Pons (tissue), 1 donor: ENCODE measurements around the gene PHIP.

ENCODE experiments used
- DNase-seq: peaks from one replicate; pipeline ENCODE4 v3.0.0-alpha.2; 2016; ENCODE audit warnings: low spot score

PHIP gene

DNA sequence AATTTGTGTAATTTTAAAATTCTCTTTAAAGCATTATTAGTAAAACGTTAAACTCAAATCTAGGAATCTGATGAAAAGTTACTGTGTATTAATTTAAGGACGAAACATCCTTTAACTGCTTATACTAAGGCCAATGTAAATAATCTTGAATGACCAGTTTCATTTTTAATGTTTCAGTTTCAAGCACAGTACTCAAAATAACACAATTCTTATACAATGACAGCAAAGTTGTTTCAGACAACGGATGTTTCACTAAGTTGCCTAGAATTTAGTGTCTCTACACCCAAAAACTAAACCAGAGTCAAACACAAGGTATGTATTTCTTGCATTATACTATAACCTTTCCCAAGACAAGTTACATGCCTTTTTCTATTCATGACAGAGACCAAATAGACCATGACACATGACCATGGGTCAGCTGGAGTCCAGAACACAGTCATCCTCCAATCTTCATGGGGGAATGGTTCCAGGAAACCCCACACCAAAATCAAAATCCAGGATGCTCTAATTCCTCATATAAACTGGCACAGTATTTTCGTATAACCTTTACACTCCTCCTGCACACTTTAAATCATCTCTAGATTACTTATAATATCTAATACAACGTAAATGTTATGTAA lies 7.7 kb downstream of the PHIP start:
- no peak for DNase-seq

DNA sequence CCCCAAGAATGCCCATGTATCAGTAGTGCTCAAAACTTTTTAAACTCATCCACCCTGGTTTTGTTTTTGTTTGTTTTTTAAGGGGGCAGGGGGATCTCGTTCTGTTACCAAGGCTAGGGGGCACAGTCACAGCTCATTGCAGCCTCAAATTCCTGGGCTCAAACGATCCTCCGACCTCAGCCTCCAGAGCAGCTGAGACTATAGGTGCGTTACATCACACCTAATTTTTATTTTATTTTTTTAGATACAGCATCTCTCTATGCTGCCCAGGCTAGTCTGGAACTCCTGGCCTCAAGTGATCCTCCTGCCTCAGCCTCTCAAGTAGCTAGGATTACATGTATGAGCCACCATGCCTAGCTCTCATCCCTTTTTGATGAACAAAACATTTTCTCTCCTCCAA lies 11.2 kb downstream of the PHIP start:
- DNase-seq: no peak

DNA sequence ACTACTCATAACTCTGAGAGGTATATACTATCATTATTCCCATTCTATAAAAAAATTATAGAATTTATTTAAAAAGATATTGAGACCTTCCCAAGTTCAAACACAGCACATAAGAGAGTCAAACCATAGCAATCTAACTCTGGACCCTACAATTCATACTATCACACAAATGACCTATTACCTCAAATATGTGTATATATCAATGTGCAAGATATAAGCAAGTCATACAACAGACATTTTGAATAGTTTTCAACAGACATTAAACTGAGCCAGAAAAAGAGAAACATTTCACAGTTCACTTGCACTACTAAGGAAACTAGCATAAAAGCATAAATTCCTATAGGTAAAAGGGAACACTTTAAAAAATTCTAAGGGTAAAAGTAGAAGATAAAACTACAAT lies 11.7 kb downstream of the PHIP start:
- DNase-seq: no peak

DNA sequence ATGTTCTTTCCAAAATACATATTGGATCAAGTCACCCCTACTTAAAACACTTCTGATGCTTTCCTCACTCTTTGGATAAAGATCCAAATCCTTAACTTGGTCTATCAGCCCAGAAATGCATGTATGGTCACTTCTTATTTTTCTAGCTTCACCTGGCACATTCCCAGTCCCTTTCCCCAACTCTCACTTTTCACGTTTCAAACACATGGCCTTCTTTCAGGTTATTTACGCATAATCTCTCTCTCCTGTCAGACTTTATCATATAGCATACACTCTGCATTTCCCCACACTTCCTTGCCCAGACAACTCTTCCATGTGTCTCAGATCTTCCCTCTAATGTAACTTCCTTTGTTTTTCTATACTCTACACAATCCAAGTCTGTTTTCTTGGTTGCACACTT lies 12.8 kb downstream of the PHIP start:
- DNase-seq: no peak

DNA sequence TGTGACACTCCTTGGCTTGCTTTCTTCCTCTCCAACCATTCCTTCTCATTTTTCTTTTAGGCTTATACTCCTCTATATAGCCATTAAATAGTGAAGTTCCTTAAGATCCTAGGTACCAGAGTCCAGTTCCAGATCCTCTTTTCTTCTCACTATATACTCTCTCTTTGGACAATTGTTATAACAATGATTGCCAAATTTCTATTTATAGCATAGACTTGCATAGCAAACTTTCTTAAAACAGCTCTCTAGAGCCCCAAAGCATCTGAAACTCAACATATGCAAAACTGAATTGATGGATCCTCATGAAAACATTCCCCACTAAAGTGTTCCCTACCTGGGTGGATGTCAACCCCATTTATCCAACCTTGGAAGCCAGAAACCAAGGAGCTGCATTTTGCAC lies 13.4 kb downstream of the PHIP start:
- no peak for DNase-seq

DNA sequence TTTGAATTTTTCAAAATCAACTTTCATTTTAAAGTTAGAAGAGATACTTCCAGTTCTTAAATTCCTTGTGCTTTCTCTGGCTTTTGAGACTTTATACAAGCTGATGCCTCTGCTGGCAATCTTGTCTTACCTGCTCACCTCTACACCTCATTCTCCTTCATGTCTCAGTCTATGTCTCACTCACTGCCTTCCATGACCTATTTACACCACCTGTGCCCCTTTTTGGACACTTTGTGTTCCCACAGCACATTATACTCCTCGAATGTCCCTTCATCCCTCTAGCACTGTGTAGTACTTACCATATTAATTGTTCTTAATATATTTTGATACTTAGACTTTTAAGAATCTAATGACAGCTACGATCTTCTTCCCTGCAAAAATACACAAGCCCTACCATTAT lies 15.3 kb downstream of the PHIP start:
- DNase-seq: no peak

DNA sequence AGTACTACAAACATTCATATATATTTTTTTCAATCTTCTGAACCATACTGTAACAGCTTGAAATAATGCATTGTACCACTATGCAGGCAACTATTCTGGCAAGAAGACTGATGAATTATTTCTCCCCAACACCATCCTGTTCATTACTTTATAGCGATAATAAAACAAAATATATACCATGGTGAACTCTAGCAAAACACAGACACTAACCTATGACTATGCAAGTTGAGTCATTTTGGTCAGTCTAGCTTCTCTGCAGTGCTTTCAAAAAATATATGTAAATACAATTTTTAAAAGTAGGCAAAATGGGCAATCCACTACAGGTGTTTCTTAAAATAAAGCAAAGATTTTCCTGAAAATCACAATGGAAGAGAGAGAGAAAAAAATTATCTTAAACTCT lies 20.3 kb downstream of the PHIP start:
- no peak for DNase-seq

DNA sequence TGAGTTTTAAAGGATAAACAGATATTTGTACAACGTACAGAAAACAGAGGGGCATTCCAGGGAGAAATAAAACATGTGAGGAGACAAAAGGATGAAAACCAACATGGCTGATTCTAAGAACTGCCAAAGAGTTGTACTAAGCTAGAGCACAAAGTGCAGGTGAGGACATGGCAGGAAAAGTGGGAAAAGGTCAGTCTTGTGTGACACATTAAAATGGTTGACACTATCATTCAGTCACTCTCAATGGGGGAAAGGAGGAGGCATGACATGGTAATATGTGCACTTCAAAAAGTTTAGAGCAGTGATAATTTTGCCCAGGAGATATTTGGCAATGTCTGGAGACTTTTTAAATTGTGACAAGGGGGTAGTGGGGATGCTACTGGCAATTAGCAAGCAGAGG lies 21.8 kb downstream of the PHIP start:
- no peak for DNase-seq

DNA sequence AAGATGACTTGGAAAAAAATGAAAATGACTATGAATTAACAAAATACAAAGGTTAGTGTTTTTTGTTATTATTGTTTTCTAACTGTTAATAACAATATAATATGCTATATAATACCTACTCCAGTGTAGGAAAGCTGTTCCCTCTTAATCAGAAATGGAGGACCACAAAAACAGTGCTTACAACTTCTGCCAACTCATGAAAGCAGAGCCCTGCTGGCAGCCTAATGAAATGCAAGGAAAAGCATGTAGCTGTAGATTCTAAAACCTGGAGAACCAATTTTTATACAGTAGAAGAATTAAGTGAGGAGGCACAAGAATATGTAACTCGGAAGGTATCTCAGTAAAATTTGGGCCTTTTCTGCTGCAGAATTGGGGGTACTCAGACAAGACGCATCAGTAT lies 29.4 kb downstream of the PHIP start:
- DNase-seq: no peak

DNA sequence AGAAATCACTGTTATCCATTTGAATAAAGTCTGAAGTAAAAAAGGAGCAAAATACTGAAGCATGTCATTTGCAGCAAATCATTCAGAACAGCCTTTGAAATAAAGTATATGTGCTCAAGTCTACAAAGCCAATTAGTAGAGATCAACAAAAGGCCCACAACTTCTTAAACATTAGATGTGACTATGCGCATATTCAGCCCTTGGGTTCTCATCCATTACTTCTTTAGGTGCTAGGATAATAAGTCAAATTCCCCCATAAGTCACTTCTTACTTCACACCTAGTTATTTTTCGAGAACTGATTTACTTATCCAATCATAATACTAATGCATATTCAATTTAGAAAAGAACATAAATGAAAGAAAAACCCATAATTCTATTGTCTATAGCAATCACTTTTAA lies 31.0 kb downstream of the PHIP start:
- no peak for DNase-seq

DNA sequence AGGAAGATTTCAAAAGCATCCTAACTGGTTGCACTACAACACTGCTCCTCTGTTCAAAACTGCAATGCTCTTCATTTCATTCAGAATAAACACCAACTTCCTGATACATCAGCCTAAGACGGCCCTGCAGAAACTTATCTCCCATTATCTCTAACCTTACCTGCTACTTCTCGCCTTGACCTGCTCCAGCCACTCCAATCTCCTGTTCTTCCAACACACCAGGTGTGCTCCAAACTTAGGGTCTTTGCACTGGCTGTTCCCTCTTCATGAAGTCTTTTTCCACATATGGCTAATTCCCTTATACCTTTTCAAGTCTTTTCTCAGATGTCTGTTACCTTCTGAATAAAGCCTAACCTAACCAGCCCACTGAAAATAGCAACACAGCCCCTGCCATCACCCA lies 32.1 kb downstream of the PHIP start:
- DNase-seq: no peak

DNA sequence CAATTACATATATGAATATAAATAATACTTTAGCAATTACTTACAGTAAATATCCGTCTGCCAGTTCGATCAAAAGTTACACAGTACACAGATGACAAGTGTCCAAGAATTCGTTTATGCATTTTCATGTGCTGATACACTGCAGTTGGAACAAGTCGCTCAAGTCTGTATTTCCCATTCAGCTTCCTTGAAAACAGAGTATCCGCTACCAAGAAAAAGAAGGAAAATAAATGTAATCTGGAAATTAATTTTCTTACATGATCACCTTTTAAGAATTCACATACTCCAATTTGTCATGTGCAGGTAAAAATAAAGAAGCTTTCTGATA lies 35.3 kb downstream of the PHIP start:
- no peak for DNase-seq

DNA sequence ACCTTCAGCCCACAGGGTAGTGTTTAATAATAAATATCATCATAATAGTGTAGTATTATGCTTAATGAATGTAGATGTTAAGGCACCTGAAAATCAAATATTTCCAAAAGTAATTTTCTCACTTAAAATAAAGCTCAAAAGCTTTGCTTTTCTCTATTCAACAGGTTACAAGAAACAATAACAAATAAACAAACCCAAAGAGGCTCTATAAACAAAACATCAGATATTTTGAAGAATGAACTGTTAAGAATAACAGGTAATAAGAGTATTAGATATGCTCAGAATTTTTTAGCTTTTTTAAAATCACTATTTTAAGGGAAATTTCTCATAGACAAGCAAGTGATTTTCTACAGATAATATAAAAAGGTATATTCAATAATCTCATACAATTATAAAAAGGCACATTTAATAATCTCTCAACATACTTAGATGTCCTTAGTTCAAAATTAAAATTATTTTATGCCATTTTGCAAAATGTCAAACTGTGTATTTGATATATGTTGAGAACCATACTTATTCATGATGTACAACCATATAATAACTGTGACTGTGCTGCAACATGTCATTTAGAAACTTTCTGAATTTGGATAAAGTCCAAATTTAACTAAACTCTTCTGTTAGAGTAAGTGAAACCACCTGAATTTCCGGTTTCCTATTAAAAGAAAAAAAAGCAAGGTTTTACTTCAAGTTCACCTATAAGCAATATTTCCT lies 35.8 kb downstream of the PHIP start:
- DNase-seq: no peak

DNA sequence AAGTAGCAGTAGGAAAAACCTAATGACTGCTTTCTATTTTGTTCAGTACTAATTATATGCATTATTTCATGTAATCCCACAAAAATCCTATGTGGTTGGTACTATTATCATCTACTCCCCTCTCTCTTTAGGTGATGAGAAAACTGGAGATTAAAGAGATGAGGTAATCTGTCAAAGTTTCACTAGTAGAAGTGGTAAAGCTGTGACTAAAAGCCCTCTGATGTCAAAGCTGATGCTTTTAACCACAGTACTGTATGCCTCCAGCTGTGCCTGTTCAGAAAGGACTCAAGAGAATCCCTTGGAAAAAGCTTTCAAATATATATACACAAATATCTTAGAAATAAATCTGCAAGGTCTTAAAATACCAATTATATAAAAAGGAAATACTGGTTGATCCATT lies 38.0 kb downstream of the PHIP start:
- DNase-seq: no peak

DNA sequence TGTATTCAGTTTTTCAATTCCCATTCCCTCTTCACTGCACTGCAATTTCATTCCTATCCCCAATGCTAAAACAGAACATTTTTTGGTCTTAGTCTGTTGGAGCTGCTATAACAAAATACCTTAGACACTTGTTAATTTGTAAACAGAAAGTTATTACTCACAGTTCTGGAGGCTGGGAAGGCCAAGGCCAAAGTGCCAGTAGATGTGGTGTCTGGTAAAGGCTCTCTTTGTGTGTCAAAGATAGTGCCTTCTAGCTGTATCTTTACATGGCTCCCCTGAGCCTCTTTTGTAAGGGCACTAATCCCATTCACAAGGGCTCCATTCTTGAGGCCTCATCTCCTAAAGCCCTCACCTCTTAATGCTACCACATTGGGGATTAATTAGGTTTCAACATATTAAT lies 40.0 kb downstream of the PHIP start:
- DNase-seq: no peak

DNA sequence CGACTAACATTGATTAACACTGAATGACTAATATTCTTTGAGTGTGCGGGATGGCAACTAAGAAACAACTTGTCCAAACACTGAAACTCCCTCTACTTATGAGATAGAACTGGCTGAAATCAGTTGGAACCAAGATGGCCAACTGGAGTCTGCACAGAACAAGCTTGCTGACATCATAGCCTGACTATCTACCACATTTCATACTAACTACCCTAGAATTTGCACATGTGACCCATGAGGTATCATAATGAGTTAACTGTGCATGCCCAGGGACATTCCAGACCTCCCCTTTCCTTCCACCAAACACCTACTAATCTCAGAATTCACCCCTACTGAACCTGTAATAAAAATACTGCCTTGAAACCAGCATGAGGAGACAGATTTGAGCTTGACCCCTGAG lies 43.2 kb downstream of the PHIP start:
- DNase-seq: no peak

DNA sequence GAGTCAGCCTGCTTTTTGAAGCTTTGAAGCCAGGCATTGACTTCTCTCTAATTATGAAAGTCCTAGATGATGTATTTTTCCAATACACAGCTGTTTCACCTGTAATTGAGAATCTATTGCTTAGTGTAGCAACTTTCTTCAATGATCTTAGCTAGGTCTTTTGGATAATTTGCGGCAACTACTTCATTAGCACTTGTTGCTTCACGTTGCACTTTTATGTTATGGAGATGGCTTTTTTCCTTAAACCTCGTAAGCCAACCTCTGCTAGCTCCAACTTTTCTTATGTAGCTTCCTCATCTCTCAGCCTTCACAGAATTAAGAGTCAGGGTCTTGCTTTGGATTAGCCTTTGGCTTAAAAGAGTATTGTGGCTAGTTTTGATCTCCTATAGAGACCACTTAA lies 44.8 kb downstream of the PHIP start:
- no peak for DNase-seq

DNA sequence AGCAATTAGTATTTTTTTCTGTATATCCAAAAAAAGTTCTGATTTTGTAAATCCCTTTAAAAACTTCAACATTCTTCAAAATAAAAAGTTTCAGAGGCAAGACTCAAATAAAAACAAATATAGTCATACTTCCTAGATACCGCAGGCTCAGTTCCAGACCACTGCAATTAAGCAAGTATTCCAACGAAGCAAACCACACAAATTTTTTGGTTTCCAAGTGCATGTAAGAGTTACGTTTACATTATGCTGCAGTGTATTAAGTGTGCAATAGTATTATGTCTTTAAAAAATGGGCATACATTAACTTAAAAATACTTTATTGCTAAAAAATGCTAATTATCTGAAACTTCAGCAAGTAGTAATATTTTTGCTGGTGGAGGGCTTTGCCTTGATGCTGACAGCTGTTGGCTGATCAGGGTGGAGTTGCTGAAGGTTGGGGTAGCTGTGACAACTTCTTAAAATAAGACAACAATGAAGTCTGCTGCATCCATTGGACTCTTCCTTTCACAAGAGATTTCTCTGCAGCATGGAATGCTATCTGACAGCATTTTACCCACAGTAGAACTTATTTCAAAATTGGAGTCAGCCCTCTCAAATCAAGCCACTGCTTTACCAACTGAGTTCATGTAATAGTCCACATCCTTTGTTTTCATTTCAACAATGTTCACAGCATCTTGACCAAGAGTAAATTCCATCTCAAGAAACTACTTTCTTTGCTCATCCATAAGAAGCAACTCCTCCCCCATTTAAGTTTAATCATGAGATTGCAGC lies 46.0 kb downstream of the PHIP start:
- DNase-seq: no peak

DNA sequence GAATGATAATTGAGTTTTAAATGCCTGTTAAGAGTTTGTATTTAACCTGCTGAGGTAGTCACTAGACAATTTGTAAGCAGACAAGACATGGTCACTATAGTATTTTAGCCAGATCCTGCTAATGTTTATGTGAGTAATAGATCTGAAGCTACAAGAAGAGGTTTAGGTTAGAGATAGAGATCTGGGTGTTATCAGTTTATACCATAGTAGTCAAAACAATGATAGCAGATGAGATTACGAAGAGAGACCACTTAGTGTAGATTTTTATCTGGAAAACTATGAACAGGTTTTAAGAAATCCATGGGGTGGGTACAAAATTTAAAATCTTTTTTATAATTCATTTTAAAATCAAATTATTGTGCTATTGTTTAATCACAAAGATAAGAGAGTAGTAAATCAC lies 47.5 kb downstream of the PHIP start:
- DNase-seq: no peak

DNA sequence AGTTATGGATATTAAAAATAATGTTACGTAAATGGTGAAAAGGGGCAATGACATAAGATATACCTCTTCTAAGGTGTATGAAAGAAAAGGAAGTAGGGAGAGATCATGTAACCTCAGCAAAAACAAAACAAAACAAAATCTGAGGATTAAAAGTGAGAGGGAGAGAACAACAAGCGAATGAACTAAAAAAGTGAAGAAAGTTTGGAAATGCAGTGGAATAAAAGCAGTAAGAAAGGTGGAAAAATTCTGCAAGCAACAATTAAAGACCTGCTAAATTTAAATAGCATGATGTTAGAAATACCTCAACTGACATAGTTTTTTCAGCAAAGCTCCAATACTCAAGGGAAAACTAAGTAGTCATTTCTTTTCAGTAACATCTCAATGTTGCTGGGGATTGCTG lies 48.0 kb downstream of the PHIP start:
- DNase-seq: no peak

DNA sequence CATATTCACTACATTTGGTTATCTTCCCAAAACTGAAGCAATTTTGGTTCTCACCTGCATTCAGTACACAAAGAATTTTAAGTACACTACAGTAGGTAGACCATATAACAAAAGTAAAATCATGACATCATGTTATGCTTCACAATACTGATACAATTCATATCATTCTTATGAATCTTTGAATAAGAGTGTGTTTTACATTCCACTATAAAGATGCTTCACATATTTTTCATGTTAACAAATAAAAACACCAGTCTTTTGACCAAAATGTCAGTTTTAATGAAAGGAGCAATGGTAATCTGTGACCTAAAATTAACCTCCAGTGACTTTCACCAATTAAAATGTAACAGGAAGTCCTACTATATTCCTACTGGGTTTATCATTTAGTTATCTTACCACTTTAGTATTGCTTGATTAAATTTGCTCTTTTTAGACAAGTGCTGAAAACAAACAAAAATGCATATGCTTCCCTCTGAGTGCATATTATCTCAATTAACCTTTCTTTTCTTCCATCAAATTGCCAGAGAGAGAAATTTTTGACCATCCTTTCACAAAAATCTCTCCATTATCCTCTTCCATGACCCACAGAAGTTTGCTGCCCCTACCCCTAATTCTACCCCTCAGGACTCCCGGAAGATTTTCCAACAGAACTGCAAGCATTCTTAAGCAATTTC lies 49.3 kb downstream of the PHIP start:
- DNase-seq: no peak

DNA sequence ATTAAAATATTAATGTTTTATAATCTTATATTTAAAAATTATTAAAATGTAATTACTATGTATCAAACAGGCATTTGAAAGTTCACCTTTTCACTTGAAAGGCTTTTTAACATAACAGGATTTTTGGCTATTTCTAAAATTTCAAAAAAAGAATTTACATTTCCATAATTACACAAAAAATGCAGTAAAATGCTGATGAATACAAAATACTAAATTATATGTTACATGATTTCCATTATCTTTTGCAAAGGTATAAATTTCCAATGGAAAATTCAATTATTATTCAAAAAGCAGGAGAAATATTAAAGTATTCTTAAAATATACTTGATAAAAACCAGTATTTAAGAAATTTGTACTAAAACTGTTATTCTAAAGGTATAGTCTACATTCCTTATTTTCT lies 66.1 kb downstream of the PHIP start:
- DNase-seq: no peak

DNA sequence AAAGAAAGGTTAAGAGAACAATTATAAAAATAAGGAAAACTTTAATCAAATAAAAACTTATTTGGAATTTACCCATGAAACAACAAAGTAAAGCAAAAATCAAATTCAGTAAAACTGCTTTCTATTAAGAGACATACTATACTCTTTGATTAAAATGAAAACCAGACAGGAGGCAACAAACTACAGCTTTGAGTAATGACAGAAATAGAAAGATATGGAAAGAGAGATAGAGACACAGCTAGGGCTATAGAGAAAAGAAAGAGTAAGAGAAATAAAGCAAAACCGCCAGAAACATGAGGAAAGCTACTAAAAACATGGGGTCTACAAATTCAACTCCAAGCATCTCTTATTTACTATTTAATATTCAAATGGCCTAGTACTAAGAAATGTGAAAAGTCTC lies 67.6 kb downstream of the PHIP start:
- DNase-seq: no peak
